H9 (cell line): ENCODE data around the gene PSMB1. TPM values are rescaled to one million over a fixed set of nuclear protein-coding genes. Genes with fewer than 3 reads are reported as not detected.

Source experiments
- DNase-seq: peaks from one replicate; pipeline ENCODE4 v3.0.0-alpha.2; 2017
- H2AFZ ChIP-seq: one replicate; pipeline ENCODE4 v1.6.1; 2013; ENCODE audit warnings: mild to moderate bottlenecking, low read length, control low read depth, moderate library complexity
- H2AK5ac ChIP-seq: 2 replicates; pipeline ENCODE4 v1.6.1; 2013; ENCODE audit warnings: low read length, control low read depth, mixed read lengths; ENCODE audit not compliant: insufficient read length
- H2BK120ac ChIP-seq: one replicate; pipeline ENCODE4 v1.6.1; 2013; ENCODE audit warnings: low read depth, mild to moderate bottlenecking, low read length, control low read depth, inconsistent platforms; ENCODE audit not compliant: poor library complexity, severe bottlenecking
- H2BK12ac ChIP-seq: 2 replicates; pipeline ENCODE4 v1.6.1; 2013; ENCODE audit warnings: low read length, control low read depth, mixed read lengths, low read depth; ENCODE audit not compliant: insufficient read length
- H2BK15ac ChIP-seq: 2 replicates; pipeline ENCODE4 v1.6.1; 2013; ENCODE audit warnings: low read depth, low read length, control low read depth
- H2BK20ac ChIP-seq: one replicate; pipeline ENCODE4 v1.6.1; 2013; ENCODE audit warnings: low read depth, mild to moderate bottlenecking, low read length, control low read depth, inconsistent platforms; ENCODE audit not compliant: poor library complexity, severe bottlenecking
- H2BK5ac ChIP-seq: 2 replicates; pipeline ENCODE4 v1.6.1; 2013; ENCODE audit warnings: low read length, control low read depth, mixed read lengths; ENCODE audit not compliant: insufficient read length
- H3K14ac ChIP-seq: 2 replicates; pipeline ENCODE4 v1.6.1; 2013; ENCODE audit warnings: low read length, control low read depth; ENCODE audit not compliant: insufficient read depth
- H3K18ac ChIP-seq: 2 replicates; pipeline ENCODE4 v1.6.1; 2013; ENCODE audit warnings: low read depth, mild to moderate bottlenecking, mixed read lengths, low read length, control low read depth; ENCODE audit not compliant: insufficient read length
- H3K23ac ChIP-seq: 2 replicates; pipeline ENCODE4 v1.6.1; 2013; ENCODE audit warnings: low read length, control low read depth, mixed read lengths, low read depth; ENCODE audit not compliant: insufficient read length
- H3K23me2 ChIP-seq: 2 replicates; pipeline ENCODE4 v1.6.1; 2013; ENCODE audit warnings: low read depth, mild to moderate bottlenecking, mixed read lengths, low read length, control low read depth; ENCODE audit not compliant: insufficient read length, poor library complexity, severe bottlenecking
- H3K27ac ChIP-seq: 2 replicates; pipeline ENCODE4 v1.5.1; 2013; ENCODE audit warnings: low read length, control low read depth, mixed read lengths, low read depth; ENCODE audit not compliant: insufficient read length
- H3K27me3 ChIP-seq: 2 replicates; pipeline ENCODE4 v1.6.1; 2013; ENCODE audit warnings: low read length, control low read depth, inconsistent platforms; ENCODE audit not compliant: insufficient read depth
- H3K4ac ChIP-seq: 2 replicates; pipeline ENCODE4 v1.6.1; 2013; ENCODE audit warnings: low read depth, mild to moderate bottlenecking, control low read depth, inconsistent platforms, low read length, moderate library complexity
- H3K4me1 ChIP-seq: 2 replicates; pipeline ENCODE4 v1.6.1; 2013; ENCODE audit warnings: low read length, control low read depth, inconsistent platforms; ENCODE audit not compliant: insufficient read depth
- H3K4me2 ChIP-seq: 2 replicates; pipeline ENCODE4 v1.6.1; 2013; ENCODE audit warnings: low read length, control low read depth, mixed read lengths; ENCODE audit not compliant: insufficient read length, insufficient read depth
- H3K56ac ChIP-seq: 2 replicates; pipeline ENCODE4 v1.6.1; 2013; ENCODE audit warnings: low read depth, mild to moderate bottlenecking, mixed read lengths, low read length, control low read depth; ENCODE audit not compliant: insufficient read length
- H3K79me1 ChIP-seq: 2 replicates; pipeline ENCODE4 v1.6.1; 2013; ENCODE audit warnings: low read depth, mild to moderate bottlenecking, moderate library complexity, low read length, control low read depth, inconsistent platforms; ENCODE audit not compliant: insufficient read depth, poor library complexity, severe bottlenecking
- H3K79me2 ChIP-seq: 2 replicates; pipeline ENCODE4 v1.6.1; 2013; ENCODE audit warnings: low read length, control low read depth, inconsistent platforms; ENCODE audit not compliant: insufficient read depth
- H3K9ac ChIP-seq: 2 replicates; pipeline ENCODE4 v1.6.1; 2013; ENCODE audit warnings: low read length, control low read depth, mixed read lengths; ENCODE audit not compliant: insufficient read length; ENCODE audit errors: extremely low read depth
- H3K9me3 ChIP-seq: one replicate; pipeline ENCODE4 v1.6.1; 2013; ENCODE audit warnings: low read depth, low read length, inconsistent platforms; ENCODE audit not compliant: control insufficient read depth
- H3T11ph ChIP-seq: one replicate; pipeline ENCODE4 v1.6.1; 2013; ENCODE audit warnings: mild to moderate bottlenecking, low read length, control low read depth, inconsistent platforms
- H4K20me1 ChIP-seq: one replicate; pipeline ENCODE4 v1.6.1; 2013; ENCODE audit not compliant: control insufficient read depth, insufficient read length, insufficient read depth
- H4K5ac ChIP-seq: 2 replicates; pipeline ENCODE4 v1.6.1; 2013; ENCODE audit warnings: low read depth, mild to moderate bottlenecking, mixed read lengths, low read length, control low read depth; ENCODE audit not compliant: insufficient read length
- H4K8ac ChIP-seq: replicated peaks from 2 replicates; pipeline ENCODE4 v1.6.1; 2013; ENCODE audit warnings: low read length, control low read depth, mixed read lengths, low read depth; ENCODE audit not compliant: insufficient read length
- H4K91ac ChIP-seq: 2 replicates; pipeline ENCODE4 v1.6.1; 2013; ENCODE audit warnings: low read depth, mild to moderate bottlenecking, moderate library complexity, mixed read lengths, low read length, control low read depth; ENCODE audit not compliant: insufficient read length
- H3K27ac Mint-ChIP-seq, 3 experiments: 2 replicates in 2 of 3; 3 replicates in 1 of 3; pipeline ENCODE4 v1.8.0; 2020 to 2021; ENCODE audit warnings: mixed read lengths in 3 of 3, mild to moderate bottlenecking in 1 of 3, moderate library complexity in 1 of 3
- H3K27me3 Mint-ChIP-seq: 2 replicates; pipeline ENCODE4 v1.8.0; 2021; ENCODE audit warnings: low read depth, mild to moderate bottlenecking, moderate library complexity, mixed read lengths
- H3K36me3 Mint-ChIP-seq, 3 experiments: 2 replicates in 2 of 3; 3 replicates in 1 of 3; pipeline ENCODE4 v1.8.0; 2020 to 2021; ENCODE audit warnings: low read depth in 3 of 3, mixed read lengths in 3 of 3; ENCODE audit not compliant: insufficient read depth in 1 of 3
- H3K4me1 Mint-ChIP-seq, 2 experiments: 2 replicates each; pipeline ENCODE4 v1.8.0; 2020; ENCODE audit warnings: mixed read lengths in 2 of 2
- H3K4me3 Mint-ChIP-seq, 2 experiments: 2 replicates in 1 of 2; 3 replicates in 1 of 2; pipeline ENCODE4 v1.8.0; 2020 to 2021; ENCODE audit warnings: mild to moderate bottlenecking in 2 of 2, mixed read lengths in 2 of 2, moderate library complexity in 1 of 2
- H3K9me3 Mint-ChIP-seq, 2 experiments: 2 replicates in 1 of 2; 3 replicates in 1 of 2; pipeline ENCODE4 v1.8.0; 2020; ENCODE audit warnings: mild to moderate bottlenecking in 2 of 2, mixed read lengths in 2 of 2, moderate library complexity in 1 of 2
- total RNA-seq: library from RNA; stranded (reverse); gene quantifications from 2 replicates; pipeline ENCODE4 v1.2.1, GENCODE V29; 2021
- TF ChIP-seq, protein P1 (sequence below): fragments of 200-600 bp; sonication (generic); conservative IDR thresholded peaks from 3 replicates; pipeline ENCODE4 v1.8.0; 2021; ENCODE audit warnings: antibody characterized with exemption, mild to moderate bottlenecking

PSMB1 gene
- total RNA-seq, 1 experiment from 2014 or later: 245 TPM

DNA sequence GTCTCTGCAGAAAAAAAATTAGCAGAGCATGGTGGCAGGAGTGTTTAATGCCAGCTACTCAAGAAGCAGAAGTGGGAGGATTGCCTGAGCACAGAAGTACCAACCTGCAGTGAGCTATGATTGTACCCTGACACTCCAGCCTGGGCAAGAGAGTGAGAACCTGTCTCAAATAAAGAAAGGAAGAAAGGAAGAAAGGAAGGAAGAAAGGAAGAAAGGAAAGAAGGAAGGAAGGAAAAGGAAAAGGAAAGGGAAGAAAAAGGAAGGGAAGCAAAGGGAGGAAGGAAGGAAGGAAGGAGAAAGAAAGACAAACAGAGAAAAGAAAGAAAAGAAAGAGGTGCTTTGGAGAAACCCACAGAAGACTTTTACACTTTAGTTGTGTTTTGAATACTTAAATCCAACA lies 44.2 kb upstream of the PSMB1 start:
- no peak overlapping the region for H3K56ac ChIP-seq
- H3K9me3 Mint-ChIP-seq: peaks cover 16 to 20% of the 10 kb centered on the region in 2 experiments
- no peak overlapping the region for H4K91ac ChIP-seq
- H4K8ac ChIP-seq: no peak overlapping the region
- no peak overlapping the region for H3K14ac ChIP-seq
- H4K20me1 ChIP-seq: no peaks in the 10 kb centered on the region
- H3K4me3 Mint-ChIP-seq: no peak overlapping the region
- no peaks in the 10 kb centered on the region for H3K79me1 ChIP-seq
- no peak overlapping the region for H3K4ac ChIP-seq
- no peak overlapping the region for H3K9ac ChIP-seq
- no peak overlapping the region for H2BK120ac ChIP-seq
- no peak overlapping the region for H3K23ac ChIP-seq
- peaks cover 29 to 33% of the 10 kb centered on the region in 2 experiments for H3K4me1 Mint-ChIP-seq
- TF ChIP-seq, protein P1, sequence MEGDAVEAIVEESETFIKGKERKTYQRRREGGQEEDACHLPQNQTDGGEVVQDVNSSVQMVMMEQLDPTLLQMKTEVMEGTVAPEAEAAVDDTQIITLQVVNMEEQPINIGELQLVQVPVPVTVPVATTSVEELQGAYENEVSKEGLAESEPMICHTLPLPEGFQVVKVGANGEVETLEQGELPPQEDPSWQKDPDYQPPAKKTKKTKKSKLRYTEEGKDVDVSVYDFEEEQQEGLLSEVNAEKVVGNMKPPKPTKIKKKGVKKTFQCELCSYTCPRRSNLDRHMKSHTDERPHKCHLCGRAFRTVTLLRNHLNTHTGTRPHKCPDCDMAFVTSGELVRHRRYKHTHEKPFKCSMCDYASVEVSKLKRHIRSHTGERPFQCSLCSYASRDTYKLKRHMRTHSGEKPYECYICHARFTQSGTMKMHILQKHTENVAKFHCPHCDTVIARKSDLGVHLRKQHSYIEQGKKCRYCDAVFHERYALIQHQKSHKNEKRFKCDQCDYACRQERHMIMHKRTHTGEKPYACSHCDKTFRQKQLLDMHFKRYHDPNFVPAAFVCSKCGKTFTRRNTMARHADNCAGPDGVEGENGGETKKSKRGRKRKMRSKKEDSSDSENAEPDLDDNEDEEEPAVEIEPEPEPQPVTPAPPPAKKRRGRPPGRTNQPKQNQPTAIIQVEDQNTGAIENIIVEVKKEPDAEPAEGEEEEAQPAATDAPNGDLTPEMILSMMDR: no peak
- H2AFZ ChIP-seq: no peak overlapping the region
- H2BK15ac ChIP-seq: no peak overlapping the region
- no peak overlapping the region for H3T11ph ChIP-seq
- no peaks in the 10 kb centered on the region for H3K9me3 ChIP-seq
- no peaks in the 10 kb centered on the region for H3K27me3 ChIP-seq
- peaks cover 0 to 19% (median 10%) of the 10 kb centered on the region in 3 experiments; a peak in 6 of 7 replicates for H3K36me3 Mint-ChIP-seq
- H3K4me1 ChIP-seq: peaks cover 4% of the 10 kb centered on the region; the same call in 1 of the 2 replicates
- H3K79me2 ChIP-seq: no peaks in the 10 kb centered on the region
- H4K5ac ChIP-seq: no peak overlapping the region
- no peak overlapping the region for H2BK20ac ChIP-seq
- H2BK12ac ChIP-seq: no peak overlapping the region
- H3K27me3 Mint-ChIP-seq: peaks cover 7% of the 10 kb centered on the region; the same call in 1 of the 2 replicates
- H3K27ac Mint-ChIP-seq: no peak overlapping the region
- H3K27ac ChIP-seq: no peak overlapping the region
- H3K4me2 ChIP-seq: no peak overlapping the region
- no peak for DNase-seq
- no peak overlapping the region for H2AK5ac ChIP-seq
- no peaks in the 10 kb centered on the region for H3K23me2 ChIP-seq
- H2BK5ac ChIP-seq: no peak overlapping the region
- no peak overlapping the region for H3K18ac ChIP-seq
